CD4-positive, alpha-beta T cell (primary cell): ENCODE measurements around the gene DPAGT1. TPM values are rescaled to one million over a fixed set of nuclear protein-coding genes. Genes with fewer than 3 reads are reported as not detected.

Source experiments
- ATAC-seq: fragments of 200-7000 bp; cut with Tn5 transposase; one replicate; pipeline ENCODE4 v1.10.0; 2022; ENCODE audit warnings: mild to moderate bottlenecking; ENCODE audit not compliant: poor library complexity
- CTCF ChIA-PET: fragments of 350-600 bp; sonication (Branson Sonifier 250); formaldehyde crosslinking; loops from one replicate; lab custom pipeline; 2021; ENCODE audit warnings: antibody characterized with exemption, inconsistent platforms; lab: Charles Lee
- POLR2A ChIA-PET: fragments of 350-600 bp; sonication (Branson Sonifier 250); formaldehyde crosslinking; loops from one replicate; lab custom pipeline; 2021; ENCODE audit warnings: antibody characterized with exemption, inconsistent platforms; lab: Charles Lee
- DNase-seq, 14 experiments: peaks; one replicate each; pipeline ENCODE4 v3.0.0-alpha.2; 2013 to 2020; ENCODE audit warnings: mixed read lengths in 2 of 14
- H3K27ac ChIP-seq, 2 donors: one replicate each; pipeline versions ENCODE4 v1.5.1 to v1.7.0; 2013; ENCODE audit warnings: low read length in 2 of 2, low read depth in 1 of 2, mild to moderate bottlenecking in 1 of 2
- H3K27me3 ChIP-seq, 2 experiments: 1 replicate in 1 of 2; 2 replicates in 1 of 2; pipeline versions ENCODE4 v1.6.1 to v1.7.0; 2013; ENCODE audit warnings: low read length in 2 of 2, control low read depth in 1 of 2, mild to moderate bottlenecking in 1 of 2, moderate library complexity in 1 of 2; ENCODE audit not compliant: insufficient read depth in 2 of 2, control insufficient read depth in 1 of 2
- H3K36me3 ChIP-seq: one replicate; pipeline ENCODE4 v1.6.1; 2013; ENCODE audit warnings: low read length, control low read depth; ENCODE audit not compliant: insufficient read depth
- H3K4me1 ChIP-seq: one replicate; pipeline ENCODE4 v1.6.1; 2013; ENCODE audit warnings: low read length, control low read depth; ENCODE audit not compliant: insufficient read depth
- H3K4me3 ChIP-seq: one replicate; pipeline ENCODE4 v1.5.1; 2013; ENCODE audit warnings: mild to moderate bottlenecking, low read length, moderate library complexity
- H3K9me3 ChIP-seq, 2 experiments: 1 replicate in 1 of 2; 2 replicates in 1 of 2; pipeline versions ENCODE4 v1.6.1 to v1.7.0; 2013; ENCODE audit warnings: low read length in 2 of 2, mild to moderate bottlenecking in 2 of 2, control low read depth in 1 of 2, moderate library complexity in 1 of 2; ENCODE audit not compliant: control insufficient read depth in 1 of 2, insufficient read depth in 1 of 2
- H3K27ac Mint-ChIP-seq: one replicate; pipeline ENCODE4 v1.8.0; 2020; ENCODE audit warnings: mixed read lengths
- H3K27me3 Mint-ChIP-seq: one replicate; pipeline ENCODE4 v1.8.0; 2021; ENCODE audit warnings: mixed read lengths
- H3K36me3 Mint-ChIP-seq: one replicate; pipeline ENCODE4 v1.8.0; 2021; ENCODE audit warnings: low read depth, mixed read lengths
- H3K4me1 Mint-ChIP-seq: one replicate; pipeline ENCODE4 v1.8.0; 2021; ENCODE audit warnings: low read depth, mixed read lengths
- H3K4me3 Mint-ChIP-seq: one replicate; pipeline ENCODE4 v1.8.0; 2020; ENCODE audit warnings: mild to moderate bottlenecking, mixed read lengths
- H3K9me3 Mint-ChIP-seq: one replicate; pipeline ENCODE4 v1.8.0; 2020; ENCODE audit warnings: mixed read lengths
- intact Hi-C, 2 experiments: fragments of 100-400 bp; cut with DNase I in 1 of 2; cut with micrococcal nuclease in 1 of 2; formaldehyde crosslinking; loops; one replicate each; pipeline versions ENCODE4 v1.15.1 to v1.9.0; 2023 to 2025; cut with DNase I, micrococcal nuclease
- total RNA-seq, 174 experiments: library from RNA in 2 of 174; stranded (reverse) in 2 of 174; gene quantifications; one replicate each; pipeline ENCODE4 v1.2.3 and lab custom pipeline; 2021 to 2026
- TF ChIP-seq, protein P1 (sequence below): fragments of 200-600 bp; IDR thresholded peaks from one replicate; pipeline ENCODE4 v1.8.0; 2022; ENCODE audit warnings: antibody characterized with exemption, mild to moderate bottlenecking

DPAGT1 gene
- total RNA-seq, 2 experiments from 2014 or later: 9.5 to 11.7 TPM

DNA sequence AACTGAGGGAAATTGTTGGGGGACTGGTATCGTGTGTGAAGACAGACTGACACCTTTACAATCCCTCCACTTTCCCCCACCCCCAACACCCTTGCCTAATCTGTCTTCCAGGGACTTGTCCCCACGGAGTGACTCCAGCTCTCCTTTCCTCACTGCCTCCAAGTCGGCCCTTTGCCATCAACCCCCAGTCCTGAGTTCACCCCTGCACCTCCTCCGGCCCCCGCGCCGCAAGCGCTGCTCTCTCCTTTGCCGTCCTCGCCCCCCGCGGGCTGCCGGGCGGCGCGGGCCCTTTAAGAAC is 47.0 kb upstream of the DPAGT1 start:
- Histone ChIP-seq H3K27me3 (peaks cover 20 to 25% of the 10 kb centered on the region in 2 experiments), H3K27ac (no peak overlapping the region), H3K4me3 (peak overlapping the region; percentile 51), H3K36me3 (no peaks in the 10 kb centered on the region), H3K9me3 (no peaks in the 10 kb centered on the region), H3K4me1 (peaks cover 22% of the 10 kb centered on the region)
- Mint-ChIP-seq H3K4me3 (peak overlapping the region; percentile 84), H3K4me1 (peaks cover 18% of the 10 kb centered on the region), H3K36me3 (no peaks in the 10 kb centered on the region), H3K9me3 (no peaks in the 10 kb centered on the region), H3K27ac (no peak overlapping the region), H3K27me3 (peaks cover 55% of the 10 kb centered on the region)
- ChIA-PET POLR2A (interaction anchor here (0.8 to 2.5 kb wide), 4 partner anchors 33 to 92 kb away, joined by 3 to 8 read pairs (median 3); partner anchors contain the start of genes CBL and HYOU1), CTCF (no interaction called here)
- DNase-seq (peak in 1 of 14 experiments; percentile 14), ATAC-seq (no peak)
- TF ChIP-seq, protein P1, sequence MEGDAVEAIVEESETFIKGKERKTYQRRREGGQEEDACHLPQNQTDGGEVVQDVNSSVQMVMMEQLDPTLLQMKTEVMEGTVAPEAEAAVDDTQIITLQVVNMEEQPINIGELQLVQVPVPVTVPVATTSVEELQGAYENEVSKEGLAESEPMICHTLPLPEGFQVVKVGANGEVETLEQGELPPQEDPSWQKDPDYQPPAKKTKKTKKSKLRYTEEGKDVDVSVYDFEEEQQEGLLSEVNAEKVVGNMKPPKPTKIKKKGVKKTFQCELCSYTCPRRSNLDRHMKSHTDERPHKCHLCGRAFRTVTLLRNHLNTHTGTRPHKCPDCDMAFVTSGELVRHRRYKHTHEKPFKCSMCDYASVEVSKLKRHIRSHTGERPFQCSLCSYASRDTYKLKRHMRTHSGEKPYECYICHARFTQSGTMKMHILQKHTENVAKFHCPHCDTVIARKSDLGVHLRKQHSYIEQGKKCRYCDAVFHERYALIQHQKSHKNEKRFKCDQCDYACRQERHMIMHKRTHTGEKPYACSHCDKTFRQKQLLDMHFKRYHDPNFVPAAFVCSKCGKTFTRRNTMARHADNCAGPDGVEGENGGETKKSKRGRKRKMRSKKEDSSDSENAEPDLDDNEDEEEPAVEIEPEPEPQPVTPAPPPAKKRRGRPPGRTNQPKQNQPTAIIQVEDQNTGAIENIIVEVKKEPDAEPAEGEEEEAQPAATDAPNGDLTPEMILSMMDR: no peak
- intact Hi-C loops: no loop called here

DNA sequence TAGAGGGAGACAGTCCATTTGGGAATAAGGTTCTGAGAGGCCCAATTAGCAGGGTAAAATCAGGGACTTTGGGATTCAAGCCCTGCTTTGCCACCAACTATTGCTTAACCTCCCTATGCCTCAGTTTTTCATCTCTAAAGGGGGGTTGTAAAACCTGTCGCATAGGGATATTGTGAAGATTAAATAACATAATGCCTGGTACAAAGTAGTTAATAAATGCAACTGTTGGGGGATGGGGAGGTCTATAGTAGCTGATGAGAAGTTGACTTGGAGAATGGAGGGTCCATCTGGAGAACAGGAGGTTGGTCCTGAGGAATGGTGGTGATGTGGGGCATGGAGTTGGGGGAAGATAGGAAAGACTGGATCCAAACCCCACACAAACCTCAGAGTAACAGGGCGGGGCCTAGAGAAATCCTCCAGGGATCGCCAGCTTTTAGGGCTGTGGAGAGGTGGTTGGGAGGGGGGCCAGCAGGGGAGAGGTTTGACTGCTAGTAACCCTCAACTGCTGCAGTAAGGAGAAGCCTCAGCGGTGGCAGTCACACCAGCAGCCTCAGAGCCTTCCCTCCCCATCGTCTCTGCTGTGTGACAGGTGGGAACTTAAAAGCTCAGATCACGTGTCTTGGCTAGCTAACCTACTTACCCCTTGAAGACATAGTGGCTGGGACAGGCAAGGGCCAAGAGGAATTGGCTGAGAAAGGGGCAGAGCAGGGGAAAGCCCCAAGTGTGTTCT is 46.1 kb upstream of the DPAGT1 start:
- ChIA-PET POLR2A (interaction anchor here (0.8 to 2.5 kb wide), 3 partner anchors 32 to 91 kb away, joined by 3 to 8 read pairs (median 3); partner anchors contain the start of genes CBL and HYOU1), CTCF (no interaction called here)
- H3K27ac Mint-ChIP-seq: no peak overlapping the region

DNA sequence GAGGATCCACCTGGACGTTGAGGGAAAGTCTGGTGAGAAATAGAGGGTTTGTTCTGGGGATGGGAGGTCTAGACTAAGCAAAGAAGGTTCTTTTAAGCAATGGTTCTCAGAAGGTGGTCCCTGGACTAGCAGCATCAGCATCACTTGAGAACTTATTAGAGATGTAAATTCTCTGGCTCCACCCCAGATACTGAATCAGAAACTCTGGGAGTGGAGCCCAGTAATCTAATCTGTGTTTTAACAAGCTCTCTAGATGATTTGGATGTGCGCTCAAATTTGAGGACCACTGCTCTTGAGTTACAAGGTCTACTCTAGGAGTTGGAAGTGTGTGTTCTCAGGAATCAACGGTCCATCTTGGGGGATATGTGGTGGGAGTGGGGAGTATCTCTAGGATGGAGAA is 43.9 kb upstream of the DPAGT1 start:
- H3K36me3 Mint-ChIP-seq: no peaks in the 10 kb centered on the region

More for the DNA sequence above, 46.1 kb upstream of the DPAGT1 start:
- Histone ChIP-seq H3K27me3 (peaks cover 18 to 25% of the 10 kb centered on the region in 2 experiments), H3K4me3 (no peak overlapping the region), H3K9me3 (no peaks in the 10 kb centered on the region), H3K36me3 (no peaks in the 10 kb centered on the region), H3K4me1 (peaks cover 22% of the 10 kb centered on the region), H3K27ac (no peak overlapping the region)
- DNase-seq: peak in 2 of 14 experiments; percentile 33 to 37
- intact Hi-C loops: no loop called here
- TF ChIP-seq, protein P1: no peak
- Mint-ChIP-seq H3K9me3 (no peaks in the 10 kb centered on the region), H3K4me1 (peaks cover 18% of the 10 kb centered on the region), H3K27me3 (peaks cover 60% of the 10 kb centered on the region), H3K36me3 (no peaks in the 10 kb centered on the region), H3K4me3 (peak overlapping the region; percentile 73)
- peak; percentile 44 for ATAC-seq

More for the DNA sequence above, 43.9 kb upstream of the DPAGT1 start:
- no peak overlapping the region for H3K4me3 ChIP-seq
- ChIA-PET POLR2A (interaction anchor here (0.8 kb wide), 1 partner anchor 27 kb away, joined by 3 read pairs; no protein-coding TSS in a partner anchor), CTCF (no interaction called here)
- peaks cover 14 to 25% of the 10 kb centered on the region in 2 experiments for H3K27me3 ChIP-seq
- H3K27me3 Mint-ChIP-seq: peaks cover 50% of the 10 kb centered on the region
- TF ChIP-seq, protein P1: no peak
- DNase-seq (no peak), ATAC-seq (no peak)
- H3K9me3 ChIP-seq: no peaks in the 10 kb centered on the region
- intact Hi-C loops: no loop called here
- H3K4me1 ChIP-seq: peaks cover 22% of the 10 kb centered on the region
- no peaks in the 10 kb centered on the region for H3K36me3 ChIP-seq
- no peak overlapping the region for H3K4me3 Mint-ChIP-seq
- no peak overlapping the region for H3K27ac Mint-ChIP-seq
- H3K4me1 Mint-ChIP-seq: peaks cover 14% of the 10 kb centered on the region
- no peak overlapping the region for H3K27ac ChIP-seq
- H3K9me3 Mint-ChIP-seq: no peaks in the 10 kb centered on the region
